Naive thymus-derived CD8-positive, alpha-beta T cell (primary cell): ENCODE data around the gene NINJ2. TPM values are rescaled to one million over a fixed set of nuclear protein-coding genes. Genes with fewer than 3 reads are reported as not detected.

Experiments
- ATAC-seq, 2 donors: fragments of 150-1000 bp; cut with Tn5 transposase in 1 of 2; sonication (Bioruptor Pico), chemical (Tn5 transposase) in 1 of 2; 1 replicate in 1 of 2; 2 replicates in 1 of 2; pipeline ENCODE4 v1.10.0; 2021; ENCODE audit warnings: mild to moderate bottlenecking in 2 of 2, moderate library complexity in 2 of 2
- POLR2A ChIA-PET: fragments of 350-600 bp; sonication (Branson Sonifier 250); formaldehyde crosslinking; loops from one replicate; lab custom pipeline; 2021; ENCODE audit warnings: antibody characterized with exemption; lab: Charles Lee
- DNase-seq, 10 donors: peaks; one replicate each; pipeline versions ENCODE4 v3.0.0 to v3.0.0-alpha.2; 2020 to 2022
- H3K27ac Mint-ChIP-seq, 10 donors: one replicate each; pipeline ENCODE4 v1.8.0; 2020 to 2022; ENCODE audit warnings: mild to moderate bottlenecking in 10 of 10, mixed read lengths in 10 of 10, moderate library complexity in 4 of 10, inconsistent platforms in 1 of 10
- H3K27me3 Mint-ChIP-seq, 5 donors: one replicate each; pipeline ENCODE4 v1.8.0; 2021 to 2022; ENCODE audit warnings: mixed read lengths in 5 of 5
- H3K36me3 Mint-ChIP-seq, 3 donors: one replicate each; pipeline ENCODE4 v1.8.0; 2020 to 2022; ENCODE audit warnings: mixed read lengths in 3 of 3, mild to moderate bottlenecking in 2 of 3, inconsistent platforms in 1 of 3
- H3K4me1 Mint-ChIP-seq, 4 donors: one replicate each; pipeline ENCODE4 v1.8.0; 2021 to 2022; ENCODE audit warnings: mixed read lengths in 4 of 4
- H3K4me3 Mint-ChIP-seq, 10 donors: one replicate each; pipeline ENCODE4 v1.8.0; 2020 to 2022; ENCODE audit warnings: mild to moderate bottlenecking in 10 of 10, mixed read lengths in 10 of 10, moderate library complexity in 6 of 10, inconsistent platforms in 1 of 10
- H3K9me3 Mint-ChIP-seq, 9 donors: one replicate each; pipeline ENCODE4 v1.8.0; 2020 to 2022; ENCODE audit warnings: mixed read lengths in 9 of 9, mild to moderate bottlenecking in 3 of 9, inconsistent platforms in 1 of 9, moderate library complexity in 1 of 9
- polyA plus RNA-seq, 3 donors: library from polyadenylated mRNA; unstranded; fragments of 300-500 nt; fragmentation: Illumina TruSeq; gene quantifications; one replicate each; pipeline ENCODE4 v1.2.3, GENCODE V29; 2021
- total RNA-seq, 8 experiments: library from RNA in 2 of 8; stranded (reverse) in 2 of 8; gene quantifications; one replicate each; pipeline ENCODE4 v1.2.3 and lab custom pipeline; 2021 to 2026

NINJ2 gene
- total and polyA plus RNA-seq, 5 experiments from 2014 or later, result 0.85 to 5.1 (median 3.9) TPM

- no peaks in the 10 kb centered on the region for H3K27me3 Mint-ChIP-seq
- ATAC-seq (peak in 1 of 2 donors; percentile 41), DNase-seq (no peak)
Observed at GRCh38 chr12:622416-622815, 40.8 kb downstream of the NINJ2 start.

DNA sequence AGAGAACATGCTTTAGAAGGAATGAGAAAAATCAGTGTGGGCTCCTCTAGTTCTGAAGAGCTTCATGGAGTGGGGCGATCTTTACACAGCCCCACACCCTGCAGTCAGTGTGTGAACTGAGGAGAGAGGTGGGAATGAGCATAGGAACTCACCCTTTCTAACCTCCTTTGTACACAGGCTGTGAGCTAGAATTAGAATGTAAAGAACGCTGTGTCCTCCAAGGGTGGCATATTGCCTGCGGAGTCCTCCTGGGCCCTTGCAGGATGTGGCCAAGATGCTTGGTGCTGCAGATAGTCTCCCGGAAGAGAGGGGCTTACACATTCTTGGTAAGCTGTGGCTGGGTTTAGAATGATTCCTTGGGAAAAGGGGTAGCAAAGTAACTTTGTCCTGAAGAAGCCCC lies 43.9 kb downstream of the NINJ2 start:
- peak overlapping the region in 8 of 10 donors; percentile 7 to 88 (median 63) for H3K27ac Mint-ChIP-seq
- no peaks in the 10 kb centered on the region for H3K36me3 Mint-ChIP-seq
- no peaks in the 10 kb centered on the region for H3K9me3 Mint-ChIP-seq
- DNase-seq (peak in 4 of 10 donors; percentile 27 to 42 (median 30)), ATAC-seq (peak; percentile 73 to 83)
- H3K4me3 Mint-ChIP-seq, result peak overlapping the region in 3 of 10 donors; percentile 3 to 38 (median 34)
- peaks cover 23 to 63% (median 42%) of the 10 kb centered on the region in 4 donors for H3K4me1 Mint-ChIP-seq
- POLR2A ChIA-PET, result interaction anchor here (0.9 to 1.9 kb wide), 3 partner anchors 131 to 156 kb away, joined by 3 to 7 read pairs (median 3); partner anchors contain the start of gene WNK1
- no peaks in the 10 kb centered on the region for H3K27me3 Mint-ChIP-seq

More at GRCh38 chr12:622416-622815, 40.8 kb downstream of the NINJ2 start:
- Mint-ChIP-seq H3K27ac (peak overlapping the region in 5 of 10 donors; percentile 8 to 63 (median 52)), H3K36me3 (no peaks in the 10 kb centered on the region), H3K4me3 (peak overlapping the region in 6 of 10 donors; percentile 16 to 48 (median 26)), H3K4me1 (peaks cover 17 to 47% (median 34%) of the 10 kb centered on the region in 4 donors), H3K9me3 (no peaks in the 10 kb centered on the region)
- POLR2A ChIA-PET, result no interaction called here

- Mint-ChIP-seq H3K9me3 (no peaks in the 10 kb centered on the region), H3K36me3 (no peaks in the 10 kb centered on the region), H3K27me3 (no peaks in the 10 kb centered on the region), H3K4me3 (peak overlapping the region in 1 of 10 donors; percentile 20), H3K4me1 (peaks cover 26 to 62% (median 44%) of the 10 kb centered on the region in 4 donors), H3K27ac (peak overlapping the region in 5 of 10 donors; percentile 17 to 88 (median 60))
- POLR2A ChIA-PET, result interaction anchor here (1.3 kb wide), 1 partner anchor 132 kb away, joined by 3 read pairs; no protein-coding TSS in a partner anchor
- DNase-seq (no peak), ATAC-seq (no peak)
Observed at GRCh38 chr12:618605-619004, 44.6 kb downstream of the NINJ2 start.

DNA sequence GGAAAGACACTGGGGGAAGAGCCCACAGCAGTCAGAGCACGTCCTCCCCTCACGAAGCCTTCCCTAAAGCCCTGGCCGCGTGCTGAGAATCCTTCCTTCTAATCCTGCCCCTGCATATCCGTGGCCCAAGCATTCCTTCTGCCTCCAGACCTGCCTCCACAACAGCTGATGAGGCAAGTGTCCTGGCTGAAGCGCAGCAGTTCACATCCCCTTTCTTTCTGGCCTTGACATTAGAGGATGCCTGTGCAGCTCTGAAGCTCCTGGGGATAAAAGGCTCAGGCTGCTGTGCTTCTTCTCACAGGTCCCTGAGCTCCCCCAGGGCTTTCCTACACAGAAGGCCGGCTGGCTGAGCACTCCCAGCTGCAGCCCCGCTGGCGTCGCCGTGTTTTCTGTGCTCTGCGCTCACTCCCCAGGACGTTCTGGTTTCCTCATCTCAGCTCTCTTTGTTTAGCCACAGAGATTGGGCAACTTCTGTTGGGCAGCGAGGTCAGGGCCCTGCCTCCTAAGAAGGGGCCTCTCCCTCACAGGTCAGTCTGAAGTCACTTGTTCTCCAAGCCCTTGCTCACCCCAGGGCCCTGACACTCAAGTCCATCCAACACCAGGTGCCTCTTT lies 45.8 kb downstream of the NINJ2 start:
- H3K27ac Mint-ChIP-seq, result peak overlapping the region in 1 of 10 donors; percentile 35
- H3K27me3 Mint-ChIP-seq, result no peaks in the 10 kb centered on the region
- no peaks in the 10 kb centered on the region for H3K9me3 Mint-ChIP-seq
- POLR2A ChIA-PET, result no interaction called here
- no peak overlapping the region for H3K4me3 Mint-ChIP-seq
- DNase-seq, result peak in 1 of 10 donors; percentile 11
- peaks cover 19 to 53% (median 33%) of the 10 kb centered on the region in 4 donors for H3K4me1 Mint-ChIP-seq
- no peaks in the 10 kb centered on the region for H3K36me3 Mint-ChIP-seq
- no peak for ATAC-seq

- no peak overlapping the region for H3K4me3 Mint-ChIP-seq
- H3K36me3 Mint-ChIP-seq, result no peaks in the 10 kb centered on the region
- H3K27me3 Mint-ChIP-seq, result no peaks in the 10 kb centered on the region
- no peaks in the 10 kb centered on the region for H3K9me3 Mint-ChIP-seq
- peaks cover 21 to 57% (median 36%) of the 10 kb centered on the region in 4 donors for H3K4me1 Mint-ChIP-seq
- ATAC-seq, result no peak
- H3K27ac Mint-ChIP-seq, result peak overlapping the region in 4 of 10 donors; percentile 14 to 72 (median 36)
- POLR2A ChIA-PET, result interaction anchor here (1.1 to 1.8 kb wide), 3 partner anchors 70 to 139 kb away, joined by 3 to 6 read pairs (median 5); no protein-coding TSS in a partner anchor
- no peak for DNase-seq
Observed at GRCh38 chr12:615620-616019, 47.6 kb downstream of the NINJ2 start.

DNA sequence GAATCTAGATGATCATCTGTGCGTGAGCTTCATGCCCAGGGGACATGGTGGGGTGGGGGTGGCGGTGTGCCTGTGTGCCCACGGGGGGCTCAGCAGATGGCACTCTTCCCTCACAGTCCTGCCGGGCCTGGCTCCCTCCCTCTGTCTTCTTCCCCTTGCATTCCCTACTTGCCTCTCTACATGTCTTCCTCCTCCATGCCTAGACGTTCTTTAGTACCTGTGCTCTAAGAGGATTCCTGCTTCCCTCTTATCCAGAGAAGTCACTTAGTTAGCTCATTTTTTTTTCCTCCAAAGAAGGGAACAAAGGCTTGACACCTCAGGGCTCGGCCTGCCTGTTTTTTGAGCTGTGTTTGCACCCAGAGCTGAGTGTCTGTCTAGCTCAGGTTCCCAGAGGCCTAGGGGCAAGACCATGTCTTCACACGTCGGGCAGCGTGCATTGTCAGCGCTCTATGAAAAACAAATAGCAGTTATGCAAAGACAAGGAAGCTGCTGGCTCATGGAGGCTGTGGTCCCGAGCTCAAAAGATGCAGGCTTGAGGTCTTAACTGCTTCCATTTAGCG lies 48.8 kb downstream of the NINJ2 start:
- peak overlapping the region in 4 of 10 donors; percentile 23 to 57 (median 42) for H3K27ac Mint-ChIP-seq
- peaks cover 23 to 62% (median 38%) of the 10 kb centered on the region in 4 donors for H3K4me1 Mint-ChIP-seq
- POLR2A ChIA-PET, result interaction anchor here (0.6 to 1.8 kb wide), 5 partner anchors 18 to 200 kb away, joined by 3 to 6 read pairs (median 5); no protein-coding TSS in a partner anchor
- H3K27me3 Mint-ChIP-seq, result no peaks in the 10 kb centered on the region
- no peaks in the 10 kb centered on the region for H3K36me3 Mint-ChIP-seq
- H3K4me3 Mint-ChIP-seq, result peak overlapping the region in 1 of 10 donors; percentile 2
- ATAC-seq, result peak; percentile 61 to 90
- H3K9me3 Mint-ChIP-seq, result no peaks in the 10 kb centered on the region
- DNase-seq, result peak in 9 of 10 donors; percentile 19 to 67 (median 28)

DNA sequence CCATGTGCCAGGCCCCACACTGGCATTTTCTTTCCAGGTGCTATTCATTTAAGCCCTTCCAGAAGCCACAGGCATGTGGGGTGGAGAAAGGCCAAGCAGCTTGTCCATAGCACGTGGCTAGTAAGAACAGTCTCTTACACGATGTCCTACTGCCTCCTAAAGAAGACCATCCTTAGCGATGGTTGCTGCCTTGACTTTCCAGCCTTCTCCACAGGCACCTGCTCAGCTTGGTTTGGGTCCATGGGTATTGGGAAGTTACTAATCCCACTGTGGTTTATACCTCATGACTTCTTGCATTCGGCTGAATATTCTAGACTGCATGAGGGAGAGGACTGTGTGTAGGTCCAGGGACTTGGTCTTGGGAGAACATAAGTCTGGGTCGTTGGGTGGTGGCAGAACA lies 49.2 kb downstream of the NINJ2 start:
- no peaks in the 10 kb centered on the region for H3K36me3 Mint-ChIP-seq
- ATAC-seq (no peak), DNase-seq (no peak)
- H3K9me3 Mint-ChIP-seq, result no peaks in the 10 kb centered on the region
- peaks cover 20 to 57% (median 34%) of the 10 kb centered on the region in 4 donors for H3K4me1 Mint-ChIP-seq
- POLR2A ChIA-PET, result interaction anchor here (1.0 to 1.8 kb wide), 4 partner anchors 72 to 200 kb away, joined by 3 to 6 read pairs (median 4); no protein-coding TSS in a partner anchor
- no peaks in the 10 kb centered on the region for H3K27me3 Mint-ChIP-seq
- no peak overlapping the region for H3K4me3 Mint-ChIP-seq
- H3K27ac Mint-ChIP-seq, result peak overlapping the region in 1 of 10 donors; percentile 46

- H3K36me3 Mint-ChIP-seq, result no peaks in the 10 kb centered on the region
- no peak overlapping the region for H3K27ac Mint-ChIP-seq
- H3K9me3 Mint-ChIP-seq, result no peaks in the 10 kb centered on the region
- H3K4me1 Mint-ChIP-seq, result peaks cover 17 to 55% (median 30%) of the 10 kb centered on the region in 4 donors
- POLR2A ChIA-PET, result no interaction called here
- H3K27me3 Mint-ChIP-seq, result no peaks in the 10 kb centered on the region
- DNase-seq (no peak), ATAC-seq (no peak)
- no peak overlapping the region for H3K4me3 Mint-ChIP-seq
Observed at GRCh38 chr12:612886-613285, 50.4 kb downstream of the NINJ2 start.

DNA sequence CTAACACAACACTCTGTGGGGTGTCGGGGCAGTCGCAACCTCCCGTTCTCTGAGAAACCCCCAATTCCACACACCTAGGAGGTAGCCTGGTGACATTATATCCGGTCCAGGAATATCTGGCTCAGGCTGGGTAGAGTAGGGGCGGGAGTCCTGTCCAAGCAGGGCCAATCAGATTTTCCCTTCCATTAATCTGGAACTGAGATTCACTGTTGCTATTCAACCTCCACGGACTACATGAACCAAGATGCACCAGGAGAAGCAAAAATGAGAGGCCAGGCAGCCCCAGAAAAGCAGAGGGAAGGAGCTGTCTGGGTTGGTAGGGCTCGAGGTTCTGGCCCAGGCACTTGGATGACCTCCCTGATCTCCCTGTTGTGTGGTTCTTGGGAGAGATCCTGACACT lies 51.0 kb downstream of the NINJ2 start:
- ATAC-seq, result no peak
- H3K27ac Mint-ChIP-seq, result peak overlapping the region in 1 of 10 donors; percentile 43
- POLR2A ChIA-PET, result interaction anchor here (0.6 kb wide), 1 partner anchor 140 kb away, joined by 3 read pairs; no protein-coding TSS in a partner anchor

DNA sequence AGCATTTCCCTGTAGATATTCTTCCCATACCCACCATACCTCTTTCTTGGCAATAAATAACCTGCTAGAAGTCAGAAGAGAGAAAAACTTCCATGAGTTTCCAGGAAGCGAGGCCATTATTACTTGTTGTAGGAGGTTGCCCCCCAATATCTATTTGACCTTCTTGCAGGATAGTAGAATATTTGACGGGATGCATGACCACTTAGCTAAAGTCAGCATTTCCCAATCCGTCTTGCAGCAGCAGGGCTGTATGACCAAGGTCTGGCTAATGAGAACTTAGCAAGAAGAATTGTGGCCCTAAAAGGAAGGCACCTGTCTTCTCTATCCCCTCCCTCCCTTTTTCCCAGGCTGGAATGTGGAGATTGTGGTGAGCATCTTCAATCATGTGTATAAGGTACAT lies 51.5 kb downstream of the NINJ2 start:
- H3K27ac Mint-ChIP-seq, result peak overlapping the region in 2 of 10 donors; percentile 24 to 65
- H3K36me3 Mint-ChIP-seq, result no peaks in the 10 kb centered on the region
- peaks cover 19 to 55% (median 40%) of the 10 kb centered on the region in 4 donors for H3K4me1 Mint-ChIP-seq
- no peak overlapping the region for H3K4me3 Mint-ChIP-seq
- POLR2A ChIA-PET, result interaction anchor here (0.6 to 0.8 kb wide), 2 partner anchors 8 to 140 kb away, joined by 3 to 4 read pairs; no protein-coding TSS in a partner anchor
- DNase-seq (no peak), ATAC-seq (no peak)
- no peaks in the 10 kb centered on the region for H3K9me3 Mint-ChIP-seq
- no peaks in the 10 kb centered on the region for H3K27me3 Mint-ChIP-seq

More for the DNA sequence above, 51.0 kb downstream of the NINJ2 start:
- no peak for DNase-seq
- Mint-ChIP-seq H3K27me3 (no peaks in the 10 kb centered on the region), H3K9me3 (no peaks in the 10 kb centered on the region), H3K36me3 (no peaks in the 10 kb centered on the region), H3K4me3 (peak overlapping the region in 1 of 10 donors; percentile 48), H3K4me1 (peaks cover 19 to 55% (median 36%) of the 10 kb centered on the region in 4 donors)

- Mint-ChIP-seq H3K4me3 (no peak overlapping the region), H3K27ac (no peak overlapping the region), H3K36me3 (no peaks in the 10 kb centered on the region), H3K27me3 (no peaks in the 10 kb centered on the region), H3K9me3 (no peaks in the 10 kb centered on the region), H3K4me1 (peaks cover 12 to 42% (median 29%) of the 10 kb centered on the region in 4 donors)
- POLR2A ChIA-PET, result interaction anchor here (1.0 kb wide), 1 partner anchor 16 kb away, joined by 3 read pairs; no protein-coding TSS in a partner anchor
- no peak for DNase-seq
- no peak for ATAC-seq
Observed at GRCh38 chr12:608921-609320, 54.3 kb downstream of the NINJ2 start.

DNA sequence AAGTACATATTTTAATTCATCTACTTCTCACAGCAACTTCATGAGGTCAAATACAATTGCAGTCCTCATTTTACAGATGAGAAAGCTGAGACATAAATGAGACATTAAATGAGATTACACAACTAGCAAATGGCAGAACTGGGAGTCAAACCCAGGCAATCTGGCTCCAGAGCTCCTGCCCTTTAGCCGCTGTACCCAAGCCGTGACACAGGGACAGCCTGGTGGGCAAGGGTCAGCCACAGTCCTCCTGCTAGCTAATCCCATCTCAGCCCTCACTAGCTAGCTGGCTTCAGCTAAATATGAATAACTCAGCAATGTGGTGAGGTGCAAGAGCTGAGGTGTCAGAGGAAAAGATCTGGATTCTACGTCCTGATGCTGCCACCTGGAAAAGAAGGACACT lies 54.8 kb downstream of the NINJ2 start:
- Mint-ChIP-seq H3K4me1 (peaks cover 12 to 41% (median 29%) of the 10 kb centered on the region in 4 donors), H3K36me3 (no peaks in the 10 kb centered on the region), H3K9me3 (no peaks in the 10 kb centered on the region), H3K4me3 (no peak overlapping the region), H3K27me3 (no peaks in the 10 kb centered on the region), H3K27ac (no peak overlapping the region)
- ATAC-seq (no peak), DNase-seq (no peak)
- POLR2A ChIA-PET, result interaction anchor here (1.0 kb wide), 1 partner anchor 17 kb away, joined by 3 read pairs; no protein-coding TSS in a partner anchor
